Measurements from ENCODE around the gene SOHLH2.

Gene SOHLH2

GRCh38 chr13:36175621-36176020, 38.7 kb downstream of the SOHLH2 start:
- no peak for DNase-seq

GRCh38 chr13:36174923-36175322, 39.4 kb downstream of the SOHLH2 start:
- DNase-seq: no peak

GRCh38 chr13:36173571-36174322, 40.6 kb downstream of the SOHLH2 start:
- no peak for DNase-seq

- no peak for DNase-seq
Observed at GRCh38 chr13:36166046-36166445, 48.3 kb downstream of the SOHLH2 start.

GRCh38 chr13:36163809-36164308, 50.5 kb downstream of the SOHLH2 start:
- no peak for DNase-seq

- DNase-seq: no peak
Observed at GRCh38 chr13:36163286-36163685, 51.1 kb downstream of the SOHLH2 start.

- no peak for DNase-seq
Observed at GRCh38 chr13:36160297-36160696, 54.1 kb downstream of the SOHLH2 start.

- DNase-seq: no peak
Observed at GRCh38 chr13:36158611-36159010, 55.7 kb downstream of the SOHLH2 start.

GRCh38 chr13:36157480-36157879, 56.9 kb downstream of the SOHLH2 start:
- DNase-seq: no peak

GRCh38 chr13:36154567-36155291, 59.6 kb downstream of the SOHLH2 start:
- no peak for DNase-seq

- no peak for DNase-seq
Observed at GRCh38 chr13:36151591-36151990, 62.8 kb downstream of the SOHLH2 start.

- DNase-seq: no peak
Observed at GRCh38 chr13:36148446-36148845, 65.9 kb downstream of the SOHLH2 start.

- DNase-seq: no peak
Observed at GRCh38 chr13:36147330-36147729, 67.0 kb downstream of the SOHLH2 start.

- no peak for DNase-seq
Observed at GRCh38 chr13:36146511-36147269, 67.7 kb downstream of the SOHLH2 start.

GRCh38 chr13:36143738-36144137, 70.6 kb downstream of the SOHLH2 start:
- no peak for DNase-seq

- no peak for DNase-seq
Observed at GRCh38 chr13:36142735-36143134, 71.6 kb downstream of the SOHLH2 start.

GRCh38 chr13:36135876-36136275, 78.5 kb downstream of the SOHLH2 start:
- DNase-seq: no peak

GRCh38 chr13:36134632-36135031, 79.7 kb downstream of the SOHLH2 start:
- DNase-seq: no peak

- DNase-seq: no peak
Observed at GRCh38 chr13:36133950-36134626, 80.3 kb downstream of the SOHLH2 start.

GRCh38 chr13:36132376-36132775, 82.0 kb downstream of the SOHLH2 start:
- no peak for DNase-seq

- DNase-seq: no peak
Observed at GRCh38 chr13:36131931-36132297, 82.4 kb downstream of the SOHLH2 start.

- peak; percentile 56 for DNase-seq
Observed at GRCh38 chr13:36131222-36131930, 83.0 kb downstream of the SOHLH2 start, which contains the start of gene DCLK1. DCLK1 (minus strand) TSS chr13:36131382.

Measured in hematopoietic multipotent progenitor cell treated with erythropoietin and hydrocortisone succinate and interleukin-3 and kit ligand, for 4 days (in vitro differentiated cells).